Neuronal stem cell (in vitro differentiated cells): ENCODE data around the gene TCEANC2.

Experiments used
- DNase-seq: peaks from one replicate; pipeline ENCODE4 v3.0.0-alpha.2; 2013; ENCODE audit warnings: low spot score
- H2AFZ ChIP-seq: one replicate; pipeline ENCODE4 v1.6.1; 2013; ENCODE audit warnings: mild to moderate bottlenecking, low read length, inconsistent platforms
- H2AK5ac ChIP-seq: 2 replicates; pipeline ENCODE4 v1.6.1; 2013; ENCODE audit warnings: low read depth, mild to moderate bottlenecking, inconsistent platforms, low read length, moderate library complexity, mixed read lengths
- H2BK120ac ChIP-seq: 2 replicates; pipeline ENCODE4 v1.6.1; 2013; ENCODE audit warnings: low read depth, mild to moderate bottlenecking, inconsistent platforms, low read length, moderate library complexity, mixed read lengths
- H2BK12ac ChIP-seq: one replicate; pipeline ENCODE4 v1.6.1; 2013; ENCODE audit warnings: low read length, inconsistent platforms
- H2BK15ac ChIP-seq: 2 replicates; pipeline ENCODE4 v1.6.1; 2013; ENCODE audit warnings: mild to moderate bottlenecking, low read length, inconsistent platforms, mixed read lengths
- H2BK5ac ChIP-seq: one replicate; pipeline ENCODE4 v1.6.1; 2013; ENCODE audit warnings: inconsistent platforms, mild to moderate bottlenecking, low read length, moderate library complexity
- H3K14ac ChIP-seq: one replicate; pipeline ENCODE4 v1.6.1; 2013; ENCODE audit warnings: low read length, inconsistent platforms
- H3K18ac ChIP-seq: 2 replicates; pipeline ENCODE4 v1.6.1; 2013; ENCODE audit warnings: low read length, inconsistent platforms
- H3K23ac ChIP-seq: 2 replicates; pipeline ENCODE4 v1.6.1; 2013; ENCODE audit warnings: low read depth, mild to moderate bottlenecking, mixed read lengths, low read length, inconsistent platforms; ENCODE audit not compliant: poor library complexity
- H3K27ac ChIP-seq: replicated peaks from 3 replicates; pipeline ENCODE4 v1.5.1; 2013; ENCODE audit warnings: low read length, inconsistent platforms
- H3K27me3 ChIP-seq, 3 experiments: 2 replicates each; pipeline ENCODE4 v1.6.1; 2013; ENCODE audit warnings: low read length in 3 of 3, mild to moderate bottlenecking in 2 of 3, inconsistent platforms in 1 of 3, low read depth in 1 of 3, mixed read lengths in 1 of 3, moderate library complexity in 1 of 3; ENCODE audit not compliant: control insufficient read depth in 3 of 3, insufficient read depth in 3 of 3
- H3K36me3 ChIP-seq, 2 donors: replicated peaks in 1 of 2; 2 replicates each; pipeline ENCODE4 v1.6.1; 2013; ENCODE audit warnings: low read length in 2 of 2; ENCODE audit not compliant: control insufficient read depth in 2 of 2, insufficient read depth in 2 of 2
- H3K4ac ChIP-seq: 2 replicates; pipeline ENCODE4 v1.6.1; 2013; ENCODE audit warnings: inconsistent platforms, mild to moderate bottlenecking, low read length, moderate library complexity
- H3K4me1 ChIP-seq, 2 donors: 1 replicate in 1 of 2; 2 replicates in 1 of 2; pipeline ENCODE4 v1.6.1; 2013; ENCODE audit warnings: low read length in 2 of 2, low read depth in 1 of 2; ENCODE audit not compliant: control insufficient read depth in 2 of 2, insufficient read depth in 1 of 2
- H3K4me2 ChIP-seq: one replicate; pipeline ENCODE4 v1.6.1; 2013; ENCODE audit warnings: mild to moderate bottlenecking, low read length, inconsistent platforms; ENCODE audit not compliant: insufficient read depth, poor library complexity, severe bottlenecking
- H3K4me3 ChIP-seq, 2 donors: 2 replicates each; pipeline ENCODE4 v1.5.1; 2013; ENCODE audit warnings: low read length in 2 of 2, mild to moderate bottlenecking in 2 of 2, inconsistent platforms in 1 of 2, moderate library complexity in 1 of 2
- H3K79me1 ChIP-seq: one replicate; pipeline ENCODE4 v1.6.1; 2013; ENCODE audit warnings: low read depth, mild to moderate bottlenecking, inconsistent platforms, low read length, moderate library complexity
- H3K9ac ChIP-seq: one replicate; pipeline ENCODE4 v1.6.1; 2013; ENCODE audit warnings: mild to moderate bottlenecking, low read depth, low read length, inconsistent platforms; ENCODE audit not compliant: poor library complexity
- H3K9me3 ChIP-seq, 2 donors: replicated peaks in 1 of 2; 2 replicates each; pipeline versions ENCODE3 to v1.6.1; 2013; ENCODE audit warnings: low read length in 2 of 2, mild to moderate bottlenecking in 2 of 2, inconsistent platforms in 1 of 2, low read depth in 1 of 2, mixed read lengths in 1 of 2, moderate library complexity in 1 of 2; ENCODE audit not compliant: control insufficient read depth in 2 of 2, insufficient read depth in 1 of 2
- H4K8ac ChIP-seq: one replicate; pipeline ENCODE4 v1.6.1; 2013; ENCODE audit warnings: low read depth, mild to moderate bottlenecking, inconsistent platforms, low read length, moderate library complexity
- H4K91ac ChIP-seq: one replicate; pipeline ENCODE4 v1.6.1; 2013; ENCODE audit warnings: low read length, low read depth, mild to moderate bottlenecking, inconsistent platforms; ENCODE audit not compliant: poor library complexity
- WGBS, 2 donors: extraction: QIAGEN DNeasy Blood & Tissue Kit; methylation state at CpG; one replicate each; pipeline ENCODE4 v1.1.7; 2013; ENCODE audit warnings: missing lambda C conversion rate in 2 of 2, mixed read lengths in 1 of 2; ENCODE audit not compliant: insufficient read length in 2 of 2, insufficient replicate concordance in 1 of 2; ENCODE audit errors: extremely low coverage in 2 of 2; 5-methylcytosine and 5-hydroxymethylcytosine counted together

The TCEANC2 gene

GRCh38 chr1:54006508-54006907 is 46.9 kb upstream of the TCEANC2 start:
- Histone ChIP-seq H3K27ac (no peak overlapping the region), H4K91ac (no peak overlapping the region), H3K18ac (no peak overlapping the region), H2BK12ac (no peak overlapping the region), H3K79me1 (no peaks in the 10 kb centered on the region), H2BK120ac (no peak overlapping the region), H3K9me3 (peaks cover 0 to 6% of the 10 kb centered on the region in 2 donors), H2AK5ac (no peak overlapping the region), H3K4me2 (no peak overlapping the region), H3K4me3 (no peak overlapping the region), H3K36me3 (no peaks in the 10 kb centered on the region), H2AFZ (no peak overlapping the region), H2BK5ac (no peak overlapping the region), H2BK15ac (no peak overlapping the region), H3K4ac (no peak overlapping the region), H3K9ac (no peak overlapping the region), H4K8ac (no peak overlapping the region), H3K23ac (no peak overlapping the region), H3K27me3 (peaks cover 0 to 16% (median 0%) of the 10 kb centered on the region in 3 experiments), H3K4me1 (no peaks in the 10 kb centered on the region), H3K14ac (no peak overlapping the region)
- no CpG with 5 or more reads among the region's 4 CpGs for WGBS, 2 donors
- DNase-seq, result no peak

DNA sequence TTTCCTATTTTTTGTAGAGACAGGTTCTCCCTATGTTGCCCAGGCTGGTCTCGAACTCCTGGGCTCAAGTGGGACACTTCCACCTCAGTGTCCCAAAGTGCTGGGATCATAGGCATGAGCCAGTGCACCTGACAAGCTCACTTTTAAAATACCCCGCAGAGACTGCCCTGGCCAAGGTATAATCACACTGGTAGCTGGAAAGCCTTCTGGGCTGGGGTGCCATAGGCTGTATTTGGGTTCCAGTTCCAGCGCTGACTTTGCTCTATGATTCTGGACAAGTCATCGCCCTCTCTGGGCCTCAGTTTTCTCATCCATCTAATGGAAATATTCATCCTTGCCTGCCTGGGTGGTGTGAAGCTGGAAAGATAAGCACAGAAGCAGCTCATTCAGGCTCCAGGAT is 45.8 kb upstream of the TCEANC2 start:
- Histone ChIP-seq H2BK5ac (no peak overlapping the region), H3K9ac (no peak overlapping the region), H3K4me1 (no peaks in the 10 kb centered on the region), H3K36me3 (no peaks in the 10 kb centered on the region), H4K91ac (no peak overlapping the region), H3K79me1 (no peaks in the 10 kb centered on the region), H3K14ac (no peak overlapping the region), H3K4me3 (no peak overlapping the region), H2AK5ac (no peak overlapping the region), H3K9me3 (peaks cover 0 to 6% of the 10 kb centered on the region in 2 donors), H2BK15ac (no peak overlapping the region), H3K4ac (no peak overlapping the region), H2BK120ac (no peak overlapping the region), H2AFZ (no peak overlapping the region), H3K23ac (no peak overlapping the region), H3K4me2 (no peak overlapping the region), H4K8ac (no peak overlapping the region), H3K27me3 (peaks cover 0 to 24% (median 0%) of the 10 kb centered on the region in 3 experiments), H3K27ac (no peak overlapping the region), H2BK12ac (no peak overlapping the region), H3K18ac (no peak overlapping the region)
- no CpG with 5 or more reads among the region's 4 CpGs for WGBS, 2 donors
- DNase-seq, result no peak

- no peak overlapping the region for H3K4ac ChIP-seq
- H3K23ac ChIP-seq, result no peak overlapping the region
- H2AFZ ChIP-seq, result no peak overlapping the region
- H3K4me3 ChIP-seq, result no peak overlapping the region
- no peak overlapping the region for H2BK120ac ChIP-seq
- no peak overlapping the region for H4K8ac ChIP-seq
- no peak overlapping the region for H4K91ac ChIP-seq
- no peak overlapping the region for H2BK12ac ChIP-seq
- no peak overlapping the region for H2BK5ac ChIP-seq
- WGBS, 2 donors, result no CpG with 5 or more reads among the region's 13 CpGs
- no peak for DNase-seq
- no peaks in the 10 kb centered on the region for H3K79me1 ChIP-seq
- H3K36me3 ChIP-seq, result no peaks in the 10 kb centered on the region
- H3K27me3 ChIP-seq, result peaks cover 0 to 33% (median 0%) of the 10 kb centered on the region in 3 experiments
- H3K4me2 ChIP-seq, result no peak overlapping the region
- no peak overlapping the region for H2BK15ac ChIP-seq
- H3K27ac ChIP-seq, result no peak overlapping the region
- H3K9ac ChIP-seq, result no peak overlapping the region
- H3K9me3 ChIP-seq, result peaks cover 0 to 3% of the 10 kb centered on the region in 2 donors
- H3K18ac ChIP-seq, result no peak overlapping the region
- no peak overlapping the region for H3K14ac ChIP-seq
- peaks cover 0 to 1% of the 10 kb centered on the region in 2 donors for H3K4me1 ChIP-seq
- H2AK5ac ChIP-seq, result no peak overlapping the region
Measured at GRCh38 chr1:54008876-54009275, 44.5 kb upstream of the TCEANC2 start.

GRCh38 chr1:54009406-54009805 is 44.0 kb upstream of the TCEANC2 start:
- H2AK5ac ChIP-seq, result no peak overlapping the region
- H2BK12ac ChIP-seq, result no peak overlapping the region
- no peak overlapping the region for H3K4me2 ChIP-seq
- H2AFZ ChIP-seq, result no peak overlapping the region
- H2BK5ac ChIP-seq, result no peak overlapping the region
- no peaks in the 10 kb centered on the region for H3K79me1 ChIP-seq
- H3K4me1 ChIP-seq, result peaks cover 0 to 1% of the 10 kb centered on the region in 2 donors
- no CpG with 5 or more reads among the region's 4 CpGs for WGBS, 2 donors
- no peak overlapping the region for H3K9ac ChIP-seq
- no peak overlapping the region for H2BK15ac ChIP-seq
- H3K14ac ChIP-seq, result no peak overlapping the region
- no peak overlapping the region for H3K4me3 ChIP-seq
- H4K91ac ChIP-seq, result no peak overlapping the region
- no peak for DNase-seq
- H4K8ac ChIP-seq, result peak overlapping the region; percentile 33
- H3K18ac ChIP-seq, result no peak overlapping the region
- H3K4ac ChIP-seq, result no peak overlapping the region
- H3K27me3 ChIP-seq, result peaks cover 0 to 33% (median 0%) of the 10 kb centered on the region in 3 experiments
- no peak overlapping the region for H2BK120ac ChIP-seq
- H3K36me3 ChIP-seq, result no peaks in the 10 kb centered on the region
- no peak overlapping the region for H3K27ac ChIP-seq
- peaks cover 0 to 3% of the 10 kb centered on the region in 2 donors for H3K9me3 ChIP-seq
- H3K23ac ChIP-seq, result no peak overlapping the region
